ENCODE results near the gene SNTG2.

DNA sequence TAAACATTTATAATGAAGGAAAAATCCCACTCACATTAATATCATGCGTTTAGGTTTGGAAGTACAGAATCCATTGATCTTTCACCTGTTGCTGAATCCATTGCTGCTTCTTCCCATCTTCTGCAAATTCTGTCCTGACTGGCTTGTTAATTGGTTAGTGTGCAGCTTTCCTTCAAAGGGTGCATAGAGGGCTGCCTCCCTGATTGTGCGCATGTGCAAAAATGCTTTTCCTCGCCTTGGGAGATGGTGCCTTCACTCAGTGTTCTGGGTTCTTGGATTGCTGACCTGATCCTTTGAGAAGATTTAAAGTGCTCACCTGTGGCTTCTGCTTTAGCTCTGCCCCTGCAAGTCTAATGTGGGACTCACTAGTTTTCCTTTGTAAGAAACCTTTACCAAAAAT, 231.2 kb downstream of the SNTG2 start:
- TF ChIP-seq POLR2AphosphoS5 (IDR thresholded peaks at IDR 0.05; ENCODE audit: low read depth, low read length) (no peak), POLR2A (IDR thresholded peaks at IDR 0.05; ENCODE audit: low read depth, low read length) (no peak)
